IMR-90 (cell line): ENCODE data around the gene CST11. TPM values are rescaled to one million over a fixed set of nuclear protein-coding genes. Genes with fewer than 3 reads are reported as not detected.
A peak's percentile ranks its signal among the peaks of the same experiment; 100 is the strongest.

ENCODE experiments used
- ATAC-seq: fragments of 200-7000 bp; cut with Tn5 transposase; 2 replicates; pipeline ENCODE4 v1.9.1; 2020; ENCODE audit warnings: low read depth, mild to moderate bottlenecking, moderate library complexity
- BruUV-seq: library from RNA; stranded (reverse); fragments of 400-500 nt; replicated peaks from 2 replicates; lab custom pipeline; 2021; lab: Mats Ljungman, UMichigan
- CTCF ChIA-PET: fragments of 300-600 bp; formaldehyde crosslinking; extraction: SDS; loops from one replicate; lab custom pipeline; 2021; ENCODE audit warnings: antibody characterized with exemption; lab: Yijun Ruan, JAX
- POLR2A ChIA-PET: fragments of 300-600 bp; sonication (Branson Sonifier 250); formaldehyde crosslinking; loops from one replicate; lab custom pipeline; 2022; ENCODE audit warnings: antibody characterized with exemption; ENCODE audit not compliant: unreplicated experiment; lab: Charles Lee
- DNase-seq: peaks from one replicate; pipeline ENCODE4 v3.0.0; 2013
- H2AFZ ChIP-seq: replicated peaks from 2 replicates; pipeline ENCODE3; 2013; ENCODE audit warnings: low read length, mild to moderate bottlenecking; ENCODE audit not compliant: poor library complexity
- H2AK5ac ChIP-seq: 2 replicates; pipeline ENCODE4 v1.6.1; 2013; ENCODE audit warnings: low read depth, low read length, inconsistent platforms
- H2AK9ac ChIP-seq: replicated peaks from 2 replicates; pipeline ENCODE3; 2013; ENCODE audit warnings: mild to moderate bottlenecking, low read depth, low read length, moderate library complexity; ENCODE audit not compliant: poor library complexity
- H2BK120ac ChIP-seq: 2 replicates; pipeline ENCODE4 v1.6.1; 2013; ENCODE audit warnings: low read depth, low read length, inconsistent platforms
- H2BK15ac ChIP-seq: 3 replicates; pipeline ENCODE4 v1.6.1; 2013; ENCODE audit warnings: low read depth, low read length, inconsistent platforms
- H2BK20ac ChIP-seq: 2 replicates; pipeline ENCODE4 v1.6.1; 2013; ENCODE audit warnings: low read depth, mild to moderate bottlenecking, inconsistent platforms, low read length, moderate library complexity
- H2BK5ac ChIP-seq: 2 replicates; pipeline ENCODE4 v1.6.1; 2013; ENCODE audit warnings: mild to moderate bottlenecking, low read depth, low read length, inconsistent platforms; ENCODE audit not compliant: poor library complexity, severe bottlenecking
- H3K14ac ChIP-seq: replicated peaks from 2 replicates; pipeline ENCODE4 v1.6.1; 2013; ENCODE audit warnings: low read depth, low read length, inconsistent platforms
- H3K18ac ChIP-seq: 2 replicates; pipeline ENCODE4 v1.6.1; 2013; ENCODE audit warnings: low read depth, low read length, control low read depth
- H3K23ac ChIP-seq: 2 replicates; pipeline ENCODE4 v1.6.1; 2013; ENCODE audit warnings: low read depth, low read length, inconsistent platforms
- H3K27ac ChIP-seq: 2 replicates; pipeline ENCODE4 v1.5.1; 2013; ENCODE audit warnings: mild to moderate bottlenecking, control low read depth, low read length; ENCODE audit not compliant: insufficient read depth
- H3K27me3 ChIP-seq: 2 replicates; pipeline ENCODE4 v1.6.1; 2013; ENCODE audit warnings: low read length; ENCODE audit not compliant: control insufficient read depth, insufficient read depth
- H3K36me3 ChIP-seq: 2 replicates; pipeline ENCODE4 v1.6.1; 2013; ENCODE audit warnings: low read length, mixed read lengths; ENCODE audit not compliant: control insufficient read depth, insufficient read depth
- H3K4ac ChIP-seq: 2 replicates; pipeline ENCODE4 v1.6.1; 2013; ENCODE audit warnings: low read depth, low read length, inconsistent platforms
- H3K4me1 ChIP-seq: 2 replicates; pipeline ENCODE4 v1.6.1; 2013; ENCODE audit warnings: low read length, mixed read lengths; ENCODE audit not compliant: control insufficient read depth, insufficient read depth
- H3K4me2 ChIP-seq: 2 replicates; pipeline ENCODE4 v1.6.1; 2013; ENCODE audit warnings: low read depth, mild to moderate bottlenecking, control low read depth, low read length, moderate library complexity
- H3K4me3 ChIP-seq: 2 replicates; pipeline ENCODE4 v1.5.1; 2013; ENCODE audit warnings: low read depth, mild to moderate bottlenecking, control low read depth, low read length, moderate library complexity; ENCODE audit not compliant: insufficient read depth
- H3K56ac ChIP-seq: 2 replicates; pipeline ENCODE4 v1.6.1; 2013; ENCODE audit warnings: low read length, inconsistent platforms; ENCODE audit not compliant: insufficient read depth; ENCODE audit errors: extremely low read depth
- H3K79me1 ChIP-seq, 2 experiments: 2 replicates each; pipeline ENCODE4 v1.6.1; 2013; ENCODE audit warnings: low read length in 2 of 2, inconsistent platforms in 1 of 2, low read depth in 1 of 2
- H3K9ac ChIP-seq: 2 replicates; pipeline ENCODE4 v1.6.1; 2013; ENCODE audit warnings: low read depth, low read length, control low read depth
- H3K9me1 ChIP-seq: 2 replicates; pipeline ENCODE4 v1.6.1; 2013; ENCODE audit warnings: low read length, inconsistent platforms; ENCODE audit not compliant: insufficient read depth
- H3K9me3 ChIP-seq: 2 replicates; pipeline ENCODE4 v1.6.1; 2013; ENCODE audit warnings: low read length; ENCODE audit not compliant: control insufficient read depth, insufficient read depth
- H4K20me1 ChIP-seq: 2 replicates; pipeline ENCODE4 v1.6.1; 2013; ENCODE audit warnings: low read length, inconsistent platforms; ENCODE audit not compliant: insufficient read depth
- H4K5ac ChIP-seq: 2 replicates; pipeline ENCODE4 v1.6.1; 2013; ENCODE audit warnings: mild to moderate bottlenecking, low read depth, low read length, control low read depth
- H4K8ac ChIP-seq, 2 experiments: 2 replicates each; pipeline ENCODE4 v1.6.1; 2013; ENCODE audit warnings: low read depth in 2 of 2, low read length in 2 of 2, control low read depth in 1 of 2, inconsistent platforms in 1 of 2
- H4K91ac ChIP-seq: 2 replicates; pipeline ENCODE4 v1.6.1; 2013; ENCODE audit warnings: low read depth, low read length, inconsistent platforms; ENCODE audit not compliant: insufficient read depth
- BHLHE40 ChIP-seq: fragments of 150-350 bp; IDR thresholded peaks from 2 replicates; pipeline ENCODE4 v1.6.1; 2016; ENCODE audit warnings: mild to moderate bottlenecking, low read depth, low read length
- CEBPB ChIP-seq: IDR thresholded peaks from 2 replicates; pipeline ENCODE4 v1.6.1; 2012; ENCODE audit warnings: low read depth, low read length, improper control_type of control experiment
- CHD1 ChIP-seq: IDR thresholded peaks from 2 replicates; pipeline ENCODE4 v1.6.1; 2012; ENCODE audit warnings: low read depth, low read length, improper control_type of control experiment
- MAFK ChIP-seq: IDR thresholded peaks from 2 replicates; pipeline ENCODE4 v1.6.1; 2012; ENCODE audit warnings: low read depth, low read length, improper control_type of control experiment
- MXI1 ChIP-seq: IDR thresholded peaks from 2 replicates; pipeline ENCODE4 v1.6.1; 2012; ENCODE audit warnings: low read depth, mild to moderate bottlenecking, low read length, moderate library complexity, borderline replicate concordance
- RCOR1 ChIP-seq: IDR thresholded peaks from 2 replicates; pipeline ENCODE4 v1.6.1; 2012; ENCODE audit warnings: mild to moderate bottlenecking, low read length, improper control_type of control experiment; ENCODE audit not compliant: insufficient replicate concordance
- WGBS, 2 experiments: methylation state at CpG; one replicate each; pipeline versions ENCODE4 v1.1.5 to v1.1.7; 2013; ENCODE audit warnings: missing lambda C conversion rate in 2 of 2; ENCODE audit not compliant: insufficient read length in 1 of 2; ENCODE audit errors: extremely low coverage in 2 of 2; 5-methylcytosine and 5-hydroxymethylcytosine counted together
- dilution Hi-C: fragments of 300-500 bp; cut with HindIII; formaldehyde crosslinking; loops from one replicate; pipeline ENCODE4 v1.14.3; 2018; ENCODE audit warnings: low sequenced_read_pairs; ENCODE audit not compliant: unreplicated experiment
- in situ Hi-C: fragments of 300-500 bp; cut with MboI; formaldehyde crosslinking; loops from 3 replicates; pipeline ENCODE4 v1.14.3; 2019; ENCODE audit warnings: low sequenced_read_pairs, inconsistent platforms, mixed read lengths
- intact Hi-C: fragments of 100-400 bp; cut with micrococcal nuclease; formaldehyde crosslinking; loops from 2 replicates; pipeline ENCODE4 v1.10.0; 2022
- polyA plus RNA-seq, 3 experiments: library from polyadenylated mRNA; depleted of rRNA; stranded (reverse); fragments of >200 nt; gene quantifications; 2 replicates each; pipeline ENCODE4 v1.2.3, GENCODE V29; 2012; ENCODE audit warnings: low replicate concordance in 1 of 3
- total RNA-seq: library from RNA; depleted of rRNA; stranded (reverse); fragments of >200 nt; gene quantifications from 2 replicates; pipeline ENCODE4 v1.2.3, GENCODE V29; 2012

CST11 gene
- total and polyA plus RNA-seq, 2 of the 4 experiments (the other 2 are of a cell fraction): not detected

GRCh38 chr20:23445596-23446217, 7.0 kb downstream of the CST11 start (continued):
- TF ChIP-seq CHD1: no peak

- Histone ChIP-seq H2BK20ac (no peak overlapping the region), H2AK5ac (peak overlapping the region; percentile 71; the same call in 1 of the 2 replicates), H4K5ac (no peak overlapping the region), H3K9me3 (no peaks in the 10 kb centered on the region), H3K4ac (no peak overlapping the region; the same call in 1 of the 2 replicates), H3K4me3 (no peak overlapping the region), H2BK5ac (no peak overlapping the region), H2AFZ (no peak overlapping the region), H3K9me1 (peaks cover 6% of the 10 kb centered on the region; the same call in 1 of the 2 replicates), H3K27ac (no peak overlapping the region), H4K91ac (no peak overlapping the region), H3K4me2 (no peak overlapping the region), H3K56ac (no peak overlapping the region), H4K8ac (no peak overlapping the region), H3K27me3 (no peaks in the 10 kb centered on the region), H3K18ac (no peak overlapping the region), H2BK15ac (no peak overlapping the region), H3K23ac (no peak overlapping the region), H3K14ac (no peak overlapping the region), H2BK120ac (no peak overlapping the region), H4K20me1 (no peaks in the 10 kb centered on the region), H3K4me1 (0 out of 2 replicates have a peak, but pooled peaks cover 3% of the 10 kb centered on the region), H2AK9ac (no peak overlapping the region), H3K36me3 (no peaks in the 10 kb centered on the region), H3K79me1 (no peaks in the 10 kb centered on the region), H3K9ac (no peak overlapping the region)
- dilution Hi-C loops (no loop called here), intact Hi-C loops (loop anchor here (5.0 kb wide), 1 partner anchor 222 kb away; no protein-coding TSS in a partner anchor), in situ Hi-C loops (loop anchor here (10.0 kb wide), 1 partner anchor 160 kb away; the partner anchor contains the start of gene CST9)
- CTCF ChIA-PET: interaction anchor here (0.6 kb wide), 1 partner anchor 69 kb away, joined by 5 read pairs; no protein-coding TSS in a partner anchor
- no peak for ATAC-seq
- DNase-seq: no peak
- WGBS, 2 experiments: 82% methylated on average over 3 of the region's 4 CpGs; no CpG with 5 or more reads in 1 of the 2 experiments
- no TSS peak for BruUV-seq
- POLR2A ChIA-PET: no interaction called here
- TF ChIP-seq CHD1 (no peak), RCOR1 (no peak), MAFK (no peak), CEBPB (no peak), BHLHE40 (no peak), MXI1 (no peak)
These were observed 7.8 kb downstream of the CST11 start for GRCh38 chr20:23444859-23445258.
